ENCODE data around the gene TECRL. TPM values are rescaled to one million over a fixed set of nuclear protein-coding genes. Genes with fewer than 3 reads are reported as not detected.

Gene TECRL
- total RNA-seq, 1 experiment from 2014 or later = not detected

GRCh38 chr4:64327237-64327636, 82.0 kb downstream of the TECRL start:
- H3K27ac ChIP-seq = no peak overlapping the region
- no peak for DNase-seq
- no peak overlapping the region for H3K4me3 ChIP-seq
- H3K36me3 ChIP-seq (ENCODE audit: low read depth) = no peaks in the 10 kb centered on the region
- ChIA-PET POLR2A (ENCODE audit: unreplicated experiment) (no interaction called here), CTCF (no interaction called here)
- intact Hi-C loops (cut with micrococcal nuclease; ENCODE audit: unreplicated experiment) = no loop called here
- no peaks in the 10 kb centered on the region; the same call in 1 of the 2 replicates for H3K9me2 ChIP-seq (ENCODE audit: insufficient read depth)
- H3K79me2 ChIP-seq (ENCODE audit: low read depth) = no peaks in the 10 kb centered on the region
- H3K27me3 ChIP-seq (ENCODE audit: insufficient read depth, low read depth) = no peaks in the 10 kb centered on the region
- H4K20me1 ChIP-seq (ENCODE audit: insufficient read depth) = no peaks in the 10 kb centered on the region
- H3K4me1 ChIP-seq (replicated peaks; ENCODE audit: insufficient read depth) = no peaks in the 10 kb centered on the region
- TF ChIP-seq CTCF (conservative IDR thresholded peaks at IDR 0.05) = no peak
- H2AFZ ChIP-seq = no peak overlapping the region
- BruUV-seq (replicated peaks) = no TSS peak
- H3K9me3 ChIP-seq (ENCODE audit: insufficient read depth, low read depth) = no peaks in the 10 kb centered on the region
- H3F3A ChIP-seq (ENCODE audit: insufficient read depth, low read depth) = no peaks in the 10 kb centered on the region
- no peak overlapping the region for H3K4me2 ChIP-seq

- H3K4me1 ChIP-seq (replicated peaks; ENCODE audit: insufficient read depth) = no peaks in the 10 kb centered on the region
- H3K4me3 ChIP-seq = no peak overlapping the region
- H3K36me3 ChIP-seq (ENCODE audit: low read depth) = no peaks in the 10 kb centered on the region
- no peaks in the 10 kb centered on the region for H3K27me3 ChIP-seq (ENCODE audit: insufficient read depth, low read depth)
- TF ChIP-seq CTCF (conservative IDR thresholded peaks at IDR 0.05) = no peak
- TF ChIP-seq EZH2 (IDR thresholded peaks at IDR 0.05; ENCODE audit: low read depth) = no peak
- BruUV-seq (replicated peaks) = no TSS peak
- CTCF ChIA-PET = no interaction called here
- H3K4me2 ChIP-seq = no peak overlapping the region
- intact Hi-C loops (cut with micrococcal nuclease; ENCODE audit: unreplicated experiment) = no loop called here
- no peak for DNase-seq
- no peaks in the 10 kb centered on the region for H3K79me2 ChIP-seq (ENCODE audit: low read depth)
- H3K27ac ChIP-seq = no peak overlapping the region
- H4K20me1 ChIP-seq (ENCODE audit: insufficient read depth) = no peaks in the 10 kb centered on the region
- POLR2A ChIA-PET (ENCODE audit: unreplicated experiment) = no interaction called here
- H3K9me3 ChIP-seq (ENCODE audit: insufficient read depth, low read depth) = no peaks in the 10 kb centered on the region
- no peaks in the 10 kb centered on the region for H3F3A ChIP-seq (ENCODE audit: insufficient read depth, low read depth)
- H3K9me2 ChIP-seq (ENCODE audit: insufficient read depth) = no peaks in the 10 kb centered on the region; the same call in 1 of the 2 replicates
- no peak overlapping the region for H2AFZ ChIP-seq
Observed at GRCh38 chr4:64326507-64326906, 82.7 kb downstream of the TECRL start.

- H3K9me2 ChIP-seq (ENCODE audit: insufficient read depth) = no peaks in the 10 kb centered on the region
- no TSS peak for BruUV-seq (replicated peaks)
- no peaks in the 10 kb centered on the region for H3K79me2 ChIP-seq (ENCODE audit: low read depth)
- intact Hi-C loops (cut with micrococcal nuclease; ENCODE audit: unreplicated experiment) = no loop called here
- H3K9me3 ChIP-seq (ENCODE audit: insufficient read depth, low read depth) = 0 out of 2 replicates have a peak, but pooled peaks cover 2% of the 10 kb centered on the region
- CTCF ChIA-PET = no interaction called here
- H3K4me1 ChIP-seq (replicated peaks; ENCODE audit: insufficient read depth) = no peaks in the 10 kb centered on the region
- H3K27me3 ChIP-seq (ENCODE audit: insufficient read depth, low read depth) = no peaks in the 10 kb centered on the region
- TF ChIP-seq EZH2 (IDR thresholded peaks at IDR 0.05; ENCODE audit: low read depth) = no peak
- no peak for TF ChIP-seq CTCF (conservative IDR thresholded peaks at IDR 0.05)
- DNase-seq = no peak
- no peaks in the 10 kb centered on the region for H3F3A ChIP-seq (ENCODE audit: insufficient read depth, low read depth)
- POLR2A ChIA-PET (ENCODE audit: unreplicated experiment) = no interaction called here
- no peaks in the 10 kb centered on the region for H3K36me3 ChIP-seq (ENCODE audit: low read depth)
- H3K27ac ChIP-seq = no peak overlapping the region
- no peaks in the 10 kb centered on the region for H4K20me1 ChIP-seq (ENCODE audit: insufficient read depth)
- no peak overlapping the region for H3K4me2 ChIP-seq
- H2AFZ ChIP-seq = no peak overlapping the region
- no peak overlapping the region for H3K4me3 ChIP-seq
Observed at GRCh38 chr4:64306255-64306565, 103.0 kb downstream of the TECRL start.
